ENCODE measurements around the gene GNAS. TPM values are rescaled to one million over a fixed set of nuclear protein-coding genes. Genes with fewer than 3 reads are reported as not detected.
"Not testable (repeated sequence)": the region's sequence is repeated elsewhere in the genome, so short reads cannot be mapped to it uniquely, and the experiment has no call there.

GNAS gene
- total RNA-seq, 1 donor from 2014 or later: 663 TPM

DNA sequence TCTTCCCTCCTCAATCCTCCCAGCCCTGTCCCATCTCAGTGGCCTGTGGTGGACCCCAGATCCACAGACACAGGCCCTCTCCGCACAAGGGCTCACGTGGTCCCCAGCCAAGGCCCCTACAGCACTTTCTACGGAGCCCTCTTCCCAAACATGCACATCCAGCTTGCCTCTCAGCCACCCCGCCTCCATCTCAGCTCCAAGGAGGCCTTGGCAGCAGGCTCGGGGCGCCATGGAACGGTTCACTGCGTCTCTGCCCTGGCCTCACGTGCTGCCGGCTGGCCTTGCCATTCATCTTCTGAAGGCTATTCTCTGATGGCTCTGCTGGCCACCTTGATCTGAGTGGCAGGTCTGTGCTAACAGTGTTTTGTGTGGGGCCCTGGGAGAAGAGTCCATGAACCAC is 34.8 kb upstream of the GNAS start:
- no peak overlapping the region for H3K4me3 ChIP-seq

DNA sequence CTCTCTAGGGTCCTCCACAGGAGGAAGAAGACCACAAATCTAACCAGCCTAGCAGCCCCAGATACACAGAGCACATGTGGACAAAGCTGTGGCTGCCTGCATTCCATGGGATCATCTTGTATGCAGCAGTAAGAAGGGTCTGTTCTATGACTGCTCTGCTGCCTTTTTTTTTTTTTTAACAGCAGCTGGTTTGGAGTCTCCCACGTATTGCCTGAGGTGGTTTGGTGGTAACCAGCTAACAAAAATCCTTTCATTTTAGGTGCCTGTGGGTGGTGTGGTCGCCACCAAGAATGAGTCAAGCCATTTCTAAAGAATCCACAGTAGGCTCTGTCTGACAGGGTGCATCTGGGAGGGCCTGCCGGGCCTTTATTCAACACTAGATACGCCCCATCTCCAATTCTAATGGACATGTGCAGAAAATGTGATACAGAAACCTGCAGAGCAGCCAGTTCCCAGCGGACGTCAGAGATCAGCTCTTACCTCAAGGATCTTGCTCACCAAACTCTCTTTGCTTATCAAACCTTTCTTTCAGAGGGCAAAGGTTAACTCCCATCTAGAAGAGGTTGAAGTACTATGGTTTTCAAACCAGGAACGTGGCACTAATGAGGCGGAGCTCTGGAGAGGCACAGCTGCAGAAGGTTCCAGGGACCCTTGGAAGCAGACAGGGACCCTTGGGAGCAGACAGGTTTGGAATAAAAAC is 33.8 kb upstream of the GNAS start:
- H3K9me3 ChIP-seq: no peaks in the 10 kb centered on the region
- no peaks in the 10 kb centered on the region for H3K27me3 ChIP-seq
- no peak overlapping the region for H3K4me3 ChIP-seq
- TF ChIP-seq, protein P1, sequence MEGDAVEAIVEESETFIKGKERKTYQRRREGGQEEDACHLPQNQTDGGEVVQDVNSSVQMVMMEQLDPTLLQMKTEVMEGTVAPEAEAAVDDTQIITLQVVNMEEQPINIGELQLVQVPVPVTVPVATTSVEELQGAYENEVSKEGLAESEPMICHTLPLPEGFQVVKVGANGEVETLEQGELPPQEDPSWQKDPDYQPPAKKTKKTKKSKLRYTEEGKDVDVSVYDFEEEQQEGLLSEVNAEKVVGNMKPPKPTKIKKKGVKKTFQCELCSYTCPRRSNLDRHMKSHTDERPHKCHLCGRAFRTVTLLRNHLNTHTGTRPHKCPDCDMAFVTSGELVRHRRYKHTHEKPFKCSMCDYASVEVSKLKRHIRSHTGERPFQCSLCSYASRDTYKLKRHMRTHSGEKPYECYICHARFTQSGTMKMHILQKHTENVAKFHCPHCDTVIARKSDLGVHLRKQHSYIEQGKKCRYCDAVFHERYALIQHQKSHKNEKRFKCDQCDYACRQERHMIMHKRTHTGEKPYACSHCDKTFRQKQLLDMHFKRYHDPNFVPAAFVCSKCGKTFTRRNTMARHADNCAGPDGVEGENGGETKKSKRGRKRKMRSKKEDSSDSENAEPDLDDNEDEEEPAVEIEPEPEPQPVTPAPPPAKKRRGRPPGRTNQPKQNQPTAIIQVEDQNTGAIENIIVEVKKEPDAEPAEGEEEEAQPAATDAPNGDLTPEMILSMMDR (IDR thresholded peaks at IDR 0.05): no peak
- H3K4me1 ChIP-seq: no peaks in the 10 kb centered on the region
- no peaks in the 10 kb centered on the region for H3K36me3 ChIP-seq
- DNase-seq (ENCODE audit: low spot score in 2 of 2): no peak
- intact Hi-C loops (cut with DNase I): no loop called here
- H3K27ac ChIP-seq: no peak overlapping the region

More for the DNA sequence above, 34.8 kb upstream of the GNAS start:
- Histone ChIP-seq H3K36me3 (no peaks in the 10 kb centered on the region), H3K9me3 (no peaks in the 10 kb centered on the region), H3K27me3 (no peaks in the 10 kb centered on the region), H3K4me1 (no peaks in the 10 kb centered on the region), H3K27ac (no peak overlapping the region)
- TF ChIP-seq, protein P1 (IDR thresholded peaks at IDR 0.05): no peak
- intact Hi-C loops (cut with DNase I): no loop called here
- no peak for DNase-seq (ENCODE audit: low spot score in 2 of 2)

DNA sequence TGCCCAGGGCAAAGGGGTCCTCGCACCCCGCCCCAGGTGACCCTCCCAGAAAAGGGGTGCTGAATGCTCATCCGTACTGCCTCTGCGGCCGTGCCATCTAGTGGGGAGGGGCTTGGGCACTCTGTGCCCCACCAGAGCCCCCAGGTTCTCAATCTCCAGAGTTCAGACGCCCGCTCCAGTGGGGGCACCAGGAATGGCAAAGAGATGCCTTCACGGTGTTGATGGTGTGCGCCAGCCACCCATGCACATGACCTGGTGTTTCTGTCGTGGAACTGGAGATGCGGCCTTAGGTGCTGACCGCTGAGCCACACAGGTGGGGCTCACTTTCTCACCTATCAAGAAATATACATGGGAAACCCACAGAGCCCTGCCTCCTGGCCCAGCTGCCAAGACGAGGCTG is 32.6 kb upstream of the GNAS start:
- Histone ChIP-seq H3K4me1 (no peaks in the 10 kb centered on the region), H3K36me3 (no peaks in the 10 kb centered on the region), H3K9me3 (no peaks in the 10 kb centered on the region), H3K4me3 (no peak overlapping the region), H3K27ac (no peak overlapping the region), H3K27me3 (no peaks in the 10 kb centered on the region)
- intact Hi-C loops (cut with DNase I): no loop called here
- no peak for DNase-seq (ENCODE audit: low spot score in 2 of 2)
- TF ChIP-seq, protein P1 (IDR thresholded peaks at IDR 0.05): no peak

DNA sequence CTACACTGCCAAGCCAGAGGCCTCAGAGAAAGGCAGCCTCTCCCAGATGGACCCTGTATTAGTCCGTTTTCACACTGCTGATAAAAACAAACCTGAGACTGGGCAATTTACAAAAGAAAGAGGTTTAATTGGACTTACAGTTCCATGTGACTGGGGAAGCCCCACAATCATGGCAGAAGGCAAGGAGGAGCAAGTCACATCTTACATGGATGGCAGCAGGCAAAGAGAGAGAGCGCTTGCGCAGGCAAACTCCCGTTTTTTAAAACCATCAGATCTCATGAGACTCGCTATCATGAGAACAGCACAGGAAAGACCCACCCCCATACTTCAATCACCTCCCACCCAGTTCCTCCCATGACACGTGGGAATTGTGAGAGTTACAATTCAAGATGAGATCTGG is 32.0 kb upstream of the GNAS start:
- H3K4me3 ChIP-seq; DNase-seq (ENCODE audit: low spot score in 2 of 2); H3K36me3 ChIP-seq; H3K27ac ChIP-seq; intact Hi-C loops (cut with DNase I); H3K27me3 ChIP-seq; H3K9me3 ChIP-seq; H3K4me1 ChIP-seq: not testable (repeated sequence)

DNA sequence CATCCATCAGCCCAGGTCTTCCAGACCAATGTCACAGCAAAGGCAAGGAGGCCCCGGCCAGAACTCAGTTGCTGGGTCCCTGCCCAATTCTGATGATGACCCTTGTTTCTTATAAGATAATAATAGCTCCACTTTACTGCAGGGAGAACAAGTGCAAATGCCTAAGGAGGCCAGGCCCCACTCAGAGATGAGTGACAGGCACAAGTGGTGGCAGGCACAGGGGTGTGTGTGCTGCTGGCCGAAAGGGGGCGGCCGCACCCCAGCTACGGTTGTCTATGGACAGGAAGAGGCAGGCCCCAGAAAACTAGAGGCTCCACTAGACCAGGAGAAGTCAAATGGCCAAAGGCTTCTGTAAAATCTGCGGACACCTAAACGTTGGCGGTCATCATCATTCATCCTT is 30.4 kb upstream of the GNAS start:
- Histone ChIP-seq H3K4me3 (no peak overlapping the region), H3K27me3 (no peaks in the 10 kb centered on the region), H3K27ac (no peak overlapping the region), H3K9me3 (no peaks in the 10 kb centered on the region), H3K36me3 (no peaks in the 10 kb centered on the region), H3K4me1 (no peaks in the 10 kb centered on the region)
- TF ChIP-seq, protein P1 (IDR thresholded peaks at IDR 0.05): no peak
- intact Hi-C loops (cut with DNase I): no loop called here
- no peak for DNase-seq (ENCODE audit: low spot score in 2 of 2)

DNA sequence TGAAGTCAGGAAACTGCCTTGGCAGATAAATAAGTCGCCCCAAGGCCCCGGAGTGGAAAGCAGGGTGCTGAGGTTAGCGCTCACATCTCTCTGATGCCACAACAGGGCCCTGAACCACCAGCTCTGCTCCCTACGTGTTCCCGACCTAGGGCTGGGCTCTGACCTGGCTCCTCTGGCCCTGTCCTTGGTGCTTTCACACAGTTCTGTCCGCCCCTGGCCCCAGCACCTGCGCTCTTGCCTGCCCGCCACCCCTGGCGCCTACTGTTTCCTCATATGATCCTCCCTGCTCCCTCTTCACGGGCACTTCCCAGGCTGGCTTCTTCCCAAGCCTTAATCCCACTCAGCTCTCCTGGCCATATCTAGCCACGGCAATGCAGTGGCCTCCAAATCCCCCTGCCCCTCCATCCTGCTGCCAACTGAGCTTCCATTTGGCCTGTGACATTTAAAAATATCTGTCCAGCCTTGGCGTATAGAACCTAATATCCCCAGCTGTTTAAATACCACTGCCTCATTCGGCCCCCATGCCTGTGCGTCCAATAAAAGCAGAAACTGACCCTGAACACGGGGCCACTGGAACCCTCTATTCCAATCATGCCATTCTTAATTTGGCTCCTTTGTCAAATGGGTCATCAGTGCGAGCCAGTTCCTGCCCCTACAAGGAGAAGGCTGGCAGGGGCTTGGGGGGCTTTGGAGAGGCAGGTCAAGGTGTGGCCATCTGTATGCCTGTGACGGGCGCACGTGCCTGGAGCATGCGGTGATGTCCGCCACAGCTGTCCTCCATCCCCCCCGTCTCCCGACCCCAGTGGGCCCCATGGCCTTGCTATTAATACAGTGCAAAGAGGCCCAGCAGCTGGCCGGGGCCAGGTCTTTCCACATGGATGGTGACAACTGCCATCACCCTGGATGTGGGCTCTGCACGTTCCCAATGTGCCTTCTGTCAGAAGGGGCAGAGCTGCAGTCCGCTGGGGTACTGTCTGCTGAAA is 29.5 kb upstream of the GNAS start:
- intact Hi-C loops (cut with DNase I): no loop called here
- no peak for DNase-seq (ENCODE audit: low spot score in 2 of 2)
- H3K36me3 ChIP-seq: no peaks in the 10 kb centered on the region
- no peaks in the 10 kb centered on the region for H3K27me3 ChIP-seq
- TF ChIP-seq, protein P1 (IDR thresholded peaks at IDR 0.05): no peak
- no peaks in the 10 kb centered on the region for H3K9me3 ChIP-seq
- H3K27ac ChIP-seq: no peak overlapping the region
- H3K4me3 ChIP-seq: no peak overlapping the region
- no peaks in the 10 kb centered on the region for H3K4me1 ChIP-seq

All from ascending aorta (tissue), 2 donors.